H1 (cell line): ENCODE measurements around the gene DIO3. TPM values are rescaled to one million over a fixed set of nuclear protein-coding genes. Genes with fewer than 3 reads are reported as not detected.

ENCODE experiments used
- CTCF ChIA-PET: fragments of 300-600 bp; sonication (Branson Sonifier 250); formaldehyde crosslinking; loops from one replicate; lab custom pipeline; 2021; ENCODE audit not compliant: partially characterized antibody; lab: Charles Lee
- POLR2A ChIA-PET: fragments of 300-600 bp; sonication (Branson Sonifier 250); formaldehyde crosslinking; loops from one replicate; lab custom pipeline; 2021; ENCODE audit warnings: inconsistent platforms; ENCODE audit not compliant: partially characterized antibody; lab: Charles Lee
- DNase-seq, 2 experiments: peaks; one replicate each; pipeline versions ENCODE4 v3.0.0 to v3.0.0-alpha.2; 2010 to 2022; ENCODE audit warnings: low spot score in 2 of 2, low read depth in 1 of 2, mixed read lengths in 1 of 2
- FAIRE-seq: peaks from 2 replicates; lab custom pipeline; 2011; peaks lifted over from hg19 to GRCh38; lab: Jason Lieb, UNC
- H2AFZ ChIP-seq: 2 replicates; pipeline ENCODE4 v1.8.1; 2012; ENCODE audit warnings: low read length, inconsistent platforms
- H2AK5ac ChIP-seq: 2 replicates; pipeline ENCODE4 v1.6.1; 2013; ENCODE audit warnings: low read depth, low read length
- H2BK120ac ChIP-seq: replicated peaks from 2 replicates; pipeline ENCODE3; 2013; ENCODE audit warnings: low read depth, low read length, inconsistent platforms
- H2BK12ac ChIP-seq: 2 replicates; pipeline ENCODE4 v1.6.1; 2013; ENCODE audit warnings: low read depth, low read length
- H2BK15ac ChIP-seq: 2 replicates; pipeline ENCODE4 v1.6.1; 2013; ENCODE audit warnings: low read length
- H2BK20ac ChIP-seq: 2 replicates; pipeline ENCODE4 v1.6.1; 2013; ENCODE audit warnings: low read length
- H2BK5ac ChIP-seq: 2 replicates; pipeline ENCODE4 v1.6.1; 2013; ENCODE audit warnings: low read depth, low read length
- H3K14ac ChIP-seq: 2 replicates; pipeline ENCODE4 v1.6.1; 2013; ENCODE audit warnings: inconsistent platforms; ENCODE audit not compliant: insufficient read length
- H3K18ac ChIP-seq: 2 replicates; pipeline ENCODE4 v1.6.1; 2013; ENCODE audit warnings: low read length; ENCODE audit errors: extremely low read depth
- H3K23ac ChIP-seq: 2 replicates; pipeline ENCODE4 v1.6.1; 2013; ENCODE audit warnings: inconsistent platforms; ENCODE audit not compliant: insufficient read length
- H3K23me2 ChIP-seq: 2 replicates; pipeline ENCODE4 v1.6.1; 2013; ENCODE audit warnings: low read depth, low read length
- H3K27ac ChIP-seq: 2 replicates; pipeline ENCODE4 v1.6.1; 2011; ENCODE audit warnings: low read depth, low read length, inconsistent platforms
- H3K27me3 ChIP-seq, 4 experiments: replicated peaks in 1 of 4; 1 replicate in 1 of 4; 2 replicates in 3 of 4; pipeline versions ENCODE4 v1.6.1 to v1.8.1; 2011 to 2013; ENCODE audit warnings: low read length in 3 of 4, mild to moderate bottlenecking in 3 of 4, inconsistent platforms in 2 of 4, mixed read lengths in 2 of 4, moderate library complexity in 1 of 4; ENCODE audit not compliant: control insufficient read depth in 3 of 4, insufficient read depth in 3 of 4; ENCODE audit errors: extremely low read depth in 1 of 4
- H3K36me3 ChIP-seq, 4 experiments: 2 replicates each; pipeline versions ENCODE4 v1.6.1 to v1.8.1; 2011 to 2013; ENCODE audit warnings: mild to moderate bottlenecking in 4 of 4, low read length in 3 of 4, moderate library complexity in 2 of 4, control low read depth in 1 of 4, inconsistent platforms in 1 of 4; ENCODE audit not compliant: insufficient read depth in 4 of 4, control insufficient read depth in 2 of 4
- H3K4ac ChIP-seq: replicated peaks from 2 replicates; pipeline ENCODE3; 2013; ENCODE audit warnings: low read length, low read depth, mixed read lengths, inconsistent platforms; ENCODE audit not compliant: insufficient read length
- H3K4me1 ChIP-seq, 4 experiments: replicated peaks in 1 of 4; 1 replicate in 1 of 4; 2 replicates in 3 of 4; pipeline versions ENCODE4 v1.6.1 to v1.8.1; 2011 to 2013; ENCODE audit warnings: low read length in 3 of 4, inconsistent platforms in 2 of 4, mixed read lengths in 1 of 4; ENCODE audit not compliant: insufficient read depth in 4 of 4, control insufficient read depth in 3 of 4
- H3K4me2 ChIP-seq, 2 experiments: 2 replicates each; pipeline versions ENCODE4 v1.6.1 to v1.8.1; 2011 to 2013; ENCODE audit warnings: low read depth in 2 of 2, low read length in 2 of 2, control low read depth in 1 of 2, inconsistent platforms in 1 of 2, mild to moderate bottlenecking in 1 of 2; ENCODE audit not compliant: insufficient read depth in 1 of 2
- H3K4me3 ChIP-seq, 4 experiments: fragments of 200-600, 300-600 bp in 1 of 4; sonication (generic), shearing (Covaris generic), sonication (Bioruptor Twin) in 1 of 4; 2 replicates each; pipeline versions ENCODE4 v1.5.1 to v1.8.1; 2011 to 2016; ENCODE audit warnings: low read length in 4 of 4, low read depth in 3 of 4, control low read depth in 2 of 4, inconsistent platforms in 2 of 4, mild to moderate bottlenecking in 2 of 4, mixed read lengths in 1 of 4, moderate library complexity in 1 of 4; ENCODE audit not compliant: insufficient read depth in 2 of 4; ENCODE audit errors: extremely low read depth in 1 of 4
- H3K56ac ChIP-seq: replicated peaks from 2 replicates; pipeline ENCODE3; 2013; ENCODE audit warnings: low read depth, mild to moderate bottlenecking, mixed read lengths, low read length, inconsistent platforms; ENCODE audit not compliant: insufficient read length
- H3K79me1 ChIP-seq: 2 replicates; pipeline ENCODE4 v1.6.1; 2013; ENCODE audit warnings: low read depth, low read length, control low read depth
- H3K79me2 ChIP-seq, 2 experiments: 2 replicates each; pipeline versions ENCODE4 v1.6.1 to v1.8.1; 2012 to 2013; ENCODE audit warnings: low read length in 2 of 2, mild to moderate bottlenecking in 2 of 2, inconsistent platforms in 1 of 2; ENCODE audit not compliant: insufficient read depth in 2 of 2, control insufficient read depth in 1 of 2
- H3K9ac ChIP-seq, 4 experiments: replicated peaks in 1 of 4; 1 replicate in 1 of 4; 2 replicates in 3 of 4; pipeline versions ENCODE4 v1.6.1 to v1.8.1; 2011 to 2013; ENCODE audit warnings: low read depth in 3 of 4, low read length in 3 of 4, control low read depth in 2 of 4, mild to moderate bottlenecking in 2 of 4, moderate library complexity in 2 of 4, inconsistent platforms in 1 of 4; ENCODE audit errors: extremely low read depth in 1 of 4
- H3K9me3 ChIP-seq, 2 experiments: 2 replicates each; pipeline versions ENCODE4 v1.6.1 to v1.8.1; 2012 to 2013; ENCODE audit warnings: mild to moderate bottlenecking in 2 of 2, moderate library complexity in 2 of 2, control low read depth in 1 of 2, inconsistent platforms in 1 of 2, low read depth in 1 of 2, low read length in 1 of 2, mixed read lengths in 1 of 2; ENCODE audit not compliant: insufficient read depth in 2 of 2
- H4K20me1 ChIP-seq, 2 experiments: replicated peaks in 1 of 2; 2 replicates each; pipeline versions ENCODE3 to v1.8.1; 2011 to 2013; ENCODE audit warnings: inconsistent platforms in 2 of 2, low read length in 2 of 2, mild to moderate bottlenecking in 1 of 2; ENCODE audit not compliant: insufficient read depth in 2 of 2, control insufficient read depth in 1 of 2
- H4K5ac ChIP-seq: 2 replicates; pipeline ENCODE4 v1.6.1; 2013; ENCODE audit warnings: low read length, low read depth, mixed read lengths, inconsistent platforms; ENCODE audit not compliant: insufficient read length
- H4K8ac ChIP-seq: 2 replicates; pipeline ENCODE4 v1.8.0; 2013; ENCODE audit warnings: mild to moderate bottlenecking, moderate library complexity, low read length, inconsistent platforms; ENCODE audit not compliant: insufficient read depth; ENCODE audit errors: extremely low read depth
- H4K91ac ChIP-seq: replicated peaks from 2 replicates; pipeline ENCODE3; 2013; ENCODE audit warnings: low read length, mixed read lengths, inconsistent platforms; ENCODE audit not compliant: insufficient read length
- CBX5 ChIP-seq: fragments of 300-800, 300-1000 bp; sonication (generic); IDR thresholded peaks from 2 replicates; pipeline ENCODE4 v1.7.1; 2016; ENCODE audit warnings: antibody characterized with exemption, low read length, low read depth
- CEBPB ChIP-seq: IDR thresholded peaks from 2 replicates; pipeline ENCODE4 v1.6.1; 2012; ENCODE audit warnings: low read depth, low read length
- EGR1 ChIP-seq: IDR thresholded peaks from 2 replicates; pipeline ENCODE4 v1.6.1; 2011; ENCODE audit warnings: low read depth, low read length, borderline replicate concordance
- KDM4A ChIP-seq: IDR thresholded peaks from one replicate; pipeline ENCODE4 v1.7.1; 2012; ENCODE audit warnings: low read depth, mild to moderate bottlenecking, moderate library complexity, low read length, inconsistent platforms; ENCODE audit not compliant: severe bottlenecking
- RFX5 ChIP-seq: IDR thresholded peaks from 2 replicates; pipeline ENCODE4 v1.6.1; 2011; ENCODE audit warnings: low read depth, low read length, improper control_type of control experiment, borderline replicate concordance
- SRF ChIP-seq: IDR thresholded peaks from 2 replicates; pipeline ENCODE4 v1.6.1; 2011; ENCODE audit warnings: mild to moderate bottlenecking, low read depth, low read length, moderate library complexity
- TBP ChIP-seq: IDR thresholded peaks from 2 replicates; pipeline ENCODE4 v1.6.1; 2011; ENCODE audit warnings: low read depth, low read length, improper control_type of control experiment
- WGBS, 2 experiments: shearing (Covaris generic) in 1 of 2; methylation state at CpG; one replicate each; pipeline versions ENCODE4 v1.1.6 to v1.1.7; 2013 to 2015; ENCODE audit warnings: low lambda C conversion rate in 2 of 2, mixed read lengths in 2 of 2, inconsistent platforms in 1 of 2, low coverage in 1 of 2, missing lambda C conversion rate in 1 of 2; ENCODE audit not compliant: insufficient replicate concordance in 2 of 2, insufficient coverage in 1 of 2, insufficient read length in 1 of 2; ENCODE audit errors: extremely low coverage in 1 of 2, missing lambda C conversion rate in 1 of 2; 5-methylcytosine and 5-hydroxymethylcytosine counted together
- polyA plus RNA-seq, 7 experiments: library from polyadenylated mRNA; depleted of rRNA in 3 of 7; stranded (reverse) in 5 of 7; unstranded in 2 of 7; fragments of >200 nt in 5 of 7; fragments of 200-250 nt in 2 of 7; gene quantifications; 1 replicate in 5 of 7; 2 replicates in 1 of 7; 4 replicates in 1 of 7; pipeline versions ENCODE4 v1.2.1 to v1.2.3, GENCODE V29; 2011 to 2013; ENCODE audit warnings: missing spikeins in 2 of 7, mixed read lengths in 2 of 7
- total RNA-seq: library from RNA; stranded (reverse); fragmentation: NEBNext Ultra II Directional; extraction: Animal tissue kit (Norgen Biotek cat#: 25700); gene quantifications from 2 replicates; pipeline ENCODE4 v1.2.1, GENCODE V29; 2021
- TF ChIP-seq, protein P1 (sequence below), 3 experiments: IDR thresholded peaks; 1 replicate in 2 of 3; 2 replicates in 1 of 3; pipeline versions ENCODE4 v1.5.1 to v1.6.1; 2011; ENCODE audit warnings: low read length in 3 of 3, mild to moderate bottlenecking in 3 of 3, inconsistent platforms in 2 of 3, low read depth in 1 of 3, moderate library complexity in 1 of 3; ENCODE audit not compliant: insufficient read depth in 1 of 3; ENCODE audit errors: control extremely low read depth in 1 of 3

DIO3 gene
- total and polyA plus RNA-seq, 2 of the 8 experiments (the other 6 are each of a cell fraction or from before 2014, with no cell fraction given) = 0.17 to 0.19 TPM

DNA sequence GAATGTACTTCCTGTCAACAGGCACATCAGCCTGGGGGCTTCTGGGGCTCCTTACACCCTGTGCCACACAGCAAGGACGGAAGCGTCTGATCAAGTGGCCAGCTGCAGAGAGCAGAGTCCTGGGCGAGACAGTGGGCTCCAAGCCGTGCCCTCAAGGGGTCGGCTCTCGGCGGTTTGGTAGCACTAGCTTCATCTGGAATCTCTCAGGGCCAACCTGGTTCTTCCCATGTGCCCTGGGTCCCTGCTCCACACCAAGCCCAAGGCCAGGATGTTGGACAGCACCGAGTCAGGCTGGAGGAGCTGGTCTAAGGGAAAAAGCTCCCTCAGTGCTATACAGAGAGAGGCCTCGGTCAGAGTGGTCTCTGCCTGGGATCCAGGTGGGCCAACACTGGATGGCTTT, 20.5 kb downstream of the DIO3 start:
- CTCF ChIA-PET = interaction anchor here (1.4 kb wide), 1 partner anchor 67 kb away, joined by 3 read pairs; no protein-coding TSS in a partner anchor
- H3K4ac ChIP-seq = no peak overlapping the region
- H2AFZ ChIP-seq = no peak overlapping the region
- no peak overlapping the region for H2BK15ac ChIP-seq
- H3K9me3 ChIP-seq = no peaks in the 10 kb centered on the region
- H2AK5ac ChIP-seq = no peak overlapping the region
- H3K18ac ChIP-seq = no peak overlapping the region
- H3K56ac ChIP-seq = no peak overlapping the region
- FAIRE-seq = no peak
- H4K5ac ChIP-seq = no peak overlapping the region
- no peak for DNase-seq
- no peaks in the 10 kb centered on the region for H3K79me1 ChIP-seq
- H2BK5ac ChIP-seq = no peak overlapping the region
- H3K23ac ChIP-seq = no peak overlapping the region
- no peak overlapping the region for H3K9ac ChIP-seq
- H4K20me1 ChIP-seq = no peaks in the 10 kb centered on the region
- 82% methylated on average over 9 of the region's 9 CpGs; no CpG with 5 or more reads in 1 of the 2 experiments for WGBS, 2 experiments
- H3K4me3 ChIP-seq = no peak overlapping the region
- no peaks in the 10 kb centered on the region for H3K27me3 ChIP-seq
- H4K91ac ChIP-seq = no peak overlapping the region
- no peak overlapping the region for H4K8ac ChIP-seq
- H3K4me1 ChIP-seq = no peaks in the 10 kb centered on the region
- no peak overlapping the region for H3K14ac ChIP-seq
- H3K36me3 ChIP-seq = no peaks in the 10 kb centered on the region
- POLR2A ChIA-PET = no interaction called here
- H3K27ac ChIP-seq = no peak overlapping the region
- H2BK120ac ChIP-seq = no peak overlapping the region
- H3K23me2 ChIP-seq = no peaks in the 10 kb centered on the region
- H2BK12ac ChIP-seq = no peak overlapping the region
- H3K4me2 ChIP-seq = no peak overlapping the region
- H3K79me2 ChIP-seq = no peaks in the 10 kb centered on the region
- TF ChIP-seq EGR1 (no peak), CEBPB (no peak), TBP (no peak), SRF (no peak), RFX5 (no peak), CBX5 (no peak), KDM4A (no peak)
- TF ChIP-seq, protein P1, sequence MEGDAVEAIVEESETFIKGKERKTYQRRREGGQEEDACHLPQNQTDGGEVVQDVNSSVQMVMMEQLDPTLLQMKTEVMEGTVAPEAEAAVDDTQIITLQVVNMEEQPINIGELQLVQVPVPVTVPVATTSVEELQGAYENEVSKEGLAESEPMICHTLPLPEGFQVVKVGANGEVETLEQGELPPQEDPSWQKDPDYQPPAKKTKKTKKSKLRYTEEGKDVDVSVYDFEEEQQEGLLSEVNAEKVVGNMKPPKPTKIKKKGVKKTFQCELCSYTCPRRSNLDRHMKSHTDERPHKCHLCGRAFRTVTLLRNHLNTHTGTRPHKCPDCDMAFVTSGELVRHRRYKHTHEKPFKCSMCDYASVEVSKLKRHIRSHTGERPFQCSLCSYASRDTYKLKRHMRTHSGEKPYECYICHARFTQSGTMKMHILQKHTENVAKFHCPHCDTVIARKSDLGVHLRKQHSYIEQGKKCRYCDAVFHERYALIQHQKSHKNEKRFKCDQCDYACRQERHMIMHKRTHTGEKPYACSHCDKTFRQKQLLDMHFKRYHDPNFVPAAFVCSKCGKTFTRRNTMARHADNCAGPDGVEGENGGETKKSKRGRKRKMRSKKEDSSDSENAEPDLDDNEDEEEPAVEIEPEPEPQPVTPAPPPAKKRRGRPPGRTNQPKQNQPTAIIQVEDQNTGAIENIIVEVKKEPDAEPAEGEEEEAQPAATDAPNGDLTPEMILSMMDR (IDR thresholded peaks at IDR 0.05; ENCODE audit: control extremely low read depth in 1 of 3, insufficient read depth in 1 of 3, low read depth in 1 of 3, low read length in 3 of 3) = no peak
- no peak overlapping the region for H2BK20ac ChIP-seq
